KG1 (cell line): ENCODE measurements around the gene ZFP36L2.

ENCODE experiments used
- DNase-seq: peaks from one replicate; lab custom pipeline; 2025; lab: John Stamatoyannopoulos, UW

Gene ZFP36L2

DNA sequence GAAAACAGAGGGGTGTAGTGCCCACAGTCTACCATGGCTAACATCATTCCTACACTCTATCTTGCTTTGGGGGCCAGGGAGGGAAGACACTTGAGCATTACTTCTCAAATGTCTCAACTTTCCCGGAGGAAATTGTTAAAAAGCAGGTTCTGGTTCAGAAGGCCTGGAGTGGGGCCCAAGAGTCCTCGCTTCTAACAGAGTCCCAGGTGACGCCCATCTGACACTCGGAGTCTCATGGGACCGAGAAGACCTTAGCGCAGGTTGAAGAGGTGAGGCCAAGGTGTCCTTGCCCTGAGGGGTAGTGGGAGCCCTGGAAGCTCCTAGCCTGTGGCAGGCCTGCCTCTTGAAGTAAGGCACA lies 40.1 kb downstream of the ZFP36L2 start:
- DNase-seq: no peak

DNA sequence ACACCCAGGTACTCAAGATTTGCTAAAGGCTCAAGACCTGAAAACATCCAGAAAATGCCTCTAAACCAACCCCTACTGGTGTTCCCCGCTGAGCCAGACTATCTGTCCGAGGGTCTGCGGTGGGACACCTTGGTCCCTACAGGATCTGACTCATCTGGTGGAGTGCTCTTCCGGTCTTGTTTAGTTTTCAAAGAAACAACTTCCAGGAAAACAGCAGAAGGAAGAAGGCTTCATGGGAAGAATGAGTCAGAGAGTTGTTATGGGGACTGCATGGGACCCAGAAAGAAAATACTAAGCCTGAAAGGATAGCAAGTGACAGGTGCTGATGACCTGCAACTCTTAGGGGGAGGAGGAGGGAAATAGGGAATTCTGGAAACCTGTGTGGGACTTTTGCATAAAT lies 41.3 kb downstream of the ZFP36L2 start:
- no peak for DNase-seq

DNA sequence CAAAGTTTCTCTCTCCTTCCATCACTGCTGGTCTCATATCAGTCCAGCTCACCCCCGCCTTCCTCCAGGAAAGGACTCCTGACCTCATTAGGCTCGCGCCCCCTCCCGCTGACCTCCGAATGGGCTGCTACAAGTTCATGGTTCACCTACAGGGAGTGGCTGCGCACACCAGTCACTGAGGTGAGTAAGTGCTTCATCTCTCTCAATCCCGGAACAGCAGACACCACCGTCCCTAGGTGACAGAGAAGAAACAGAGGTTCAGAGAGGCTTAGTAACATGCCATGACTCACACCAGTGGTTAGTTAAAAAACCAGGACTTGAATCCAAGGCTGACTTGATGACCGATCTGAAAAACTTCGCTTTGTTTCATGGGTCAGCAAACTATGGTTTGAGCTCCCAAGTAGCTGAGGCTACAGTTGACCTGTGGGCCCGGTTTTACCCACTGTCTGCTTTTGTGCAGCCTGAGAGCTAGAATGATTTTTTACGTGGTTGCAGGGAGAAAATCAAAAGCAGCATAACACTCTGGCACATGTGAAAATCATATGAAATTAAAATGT lies 42.0 kb downstream of the ZFP36L2 start:
- DNase-seq: no peak

DNA sequence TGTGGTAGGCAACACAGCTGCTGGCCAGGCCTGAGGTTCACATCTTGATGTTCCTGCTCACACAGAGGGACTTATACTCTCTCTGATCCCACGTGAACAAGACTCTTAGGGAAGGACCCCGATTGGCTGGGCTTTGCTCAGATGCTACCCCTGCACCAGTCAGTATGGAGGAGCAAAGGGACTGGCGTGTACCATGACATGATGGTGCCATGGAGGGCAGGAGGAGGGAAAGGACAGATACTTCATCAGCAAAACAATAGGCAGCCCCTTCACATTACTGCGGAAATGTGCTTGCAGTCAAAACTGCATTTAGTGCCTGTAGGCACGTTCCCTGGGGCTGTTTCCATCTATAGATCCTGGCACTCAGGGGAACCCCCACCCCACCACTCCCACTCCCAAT lies 42.7 kb downstream of the ZFP36L2 start:
- no peak for DNase-seq

DNA sequence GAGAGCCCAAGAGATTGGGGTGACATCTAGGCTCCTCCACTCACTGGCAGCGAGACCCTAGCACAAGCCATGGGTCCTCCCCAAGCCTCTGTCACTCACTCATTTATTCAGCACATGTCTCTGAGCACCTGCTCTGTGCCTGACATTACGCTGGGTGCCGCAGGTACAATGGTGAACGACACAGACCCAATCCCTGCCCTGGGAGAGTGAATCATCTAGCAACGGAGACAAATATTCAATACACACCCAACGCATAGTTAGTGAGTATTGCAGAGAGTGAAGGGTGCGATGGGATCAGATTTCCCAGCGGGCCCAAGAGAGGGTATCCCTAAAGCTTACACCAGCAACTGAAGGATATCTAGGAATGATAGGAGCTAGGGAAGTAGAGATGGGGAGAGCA lies 45.5 kb downstream of the ZFP36L2 start:
- DNase-seq: no peak

DNA sequence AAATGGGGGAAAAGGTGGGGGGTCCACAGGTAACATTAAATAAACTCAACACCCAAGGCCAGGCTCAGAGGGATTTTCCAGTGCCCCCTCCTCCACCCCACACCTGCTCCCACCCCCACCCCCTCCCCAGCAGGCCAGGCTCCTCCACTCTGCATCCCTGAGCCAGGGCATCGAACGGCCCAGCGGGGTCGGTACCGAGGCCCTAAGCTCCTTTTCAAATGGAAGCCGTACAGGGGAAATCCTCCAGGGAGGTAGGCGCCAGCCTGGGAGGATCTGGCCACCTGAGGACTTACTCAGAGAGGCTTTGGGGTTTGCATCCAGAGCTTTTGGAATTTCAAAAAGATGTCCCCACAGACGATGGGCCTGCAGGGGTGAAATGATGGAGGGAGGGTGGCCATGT lies 46.5 kb downstream of the ZFP36L2 start:
- DNase-seq: no peak

DNA sequence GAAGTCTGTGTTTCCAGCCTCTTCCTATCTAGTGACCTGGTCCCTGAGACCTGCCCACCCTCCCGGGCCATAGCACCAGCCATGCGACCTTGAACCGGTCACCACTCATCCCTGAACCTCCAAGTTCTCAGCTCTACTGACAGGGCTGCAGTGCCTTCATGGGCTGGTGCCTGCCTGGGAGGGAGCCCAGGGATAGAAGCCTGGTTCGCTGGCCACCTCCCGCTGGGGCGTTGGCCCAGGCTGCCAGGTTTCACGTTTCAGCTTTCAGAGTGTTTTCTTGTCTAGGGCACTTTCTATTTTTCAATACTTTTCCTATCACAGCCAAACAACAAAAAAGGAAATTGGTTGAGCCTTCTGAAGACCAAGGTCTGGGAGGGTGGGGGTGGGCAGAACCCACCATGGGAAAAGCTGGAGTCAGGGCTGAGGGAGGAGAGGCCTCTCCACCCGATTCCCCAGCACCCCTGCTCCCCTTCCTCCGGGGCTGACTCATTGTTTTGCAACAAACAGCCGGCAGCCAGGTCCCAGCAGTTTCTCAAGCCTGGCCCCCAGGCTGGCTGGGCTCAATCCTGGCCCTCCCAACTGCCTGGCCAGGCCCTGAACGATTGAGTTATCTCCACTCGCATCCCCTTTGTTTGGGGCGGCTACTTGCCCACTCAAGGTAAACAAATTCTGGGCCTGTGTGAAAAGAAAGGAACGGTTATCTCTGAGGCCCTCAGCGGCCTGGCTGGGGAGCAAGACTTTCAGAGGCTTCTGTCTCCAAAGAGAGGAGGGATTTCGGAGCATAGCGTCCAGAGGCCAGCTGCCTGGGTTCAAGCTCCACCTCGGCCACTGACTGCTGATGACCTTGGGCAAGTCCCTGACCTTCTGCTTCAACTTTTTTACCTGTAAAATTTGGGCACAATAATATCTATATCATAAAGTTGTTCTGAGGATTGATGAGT lies 47.5 kb downstream of the ZFP36L2 start:
- no peak for DNase-seq

DNA sequence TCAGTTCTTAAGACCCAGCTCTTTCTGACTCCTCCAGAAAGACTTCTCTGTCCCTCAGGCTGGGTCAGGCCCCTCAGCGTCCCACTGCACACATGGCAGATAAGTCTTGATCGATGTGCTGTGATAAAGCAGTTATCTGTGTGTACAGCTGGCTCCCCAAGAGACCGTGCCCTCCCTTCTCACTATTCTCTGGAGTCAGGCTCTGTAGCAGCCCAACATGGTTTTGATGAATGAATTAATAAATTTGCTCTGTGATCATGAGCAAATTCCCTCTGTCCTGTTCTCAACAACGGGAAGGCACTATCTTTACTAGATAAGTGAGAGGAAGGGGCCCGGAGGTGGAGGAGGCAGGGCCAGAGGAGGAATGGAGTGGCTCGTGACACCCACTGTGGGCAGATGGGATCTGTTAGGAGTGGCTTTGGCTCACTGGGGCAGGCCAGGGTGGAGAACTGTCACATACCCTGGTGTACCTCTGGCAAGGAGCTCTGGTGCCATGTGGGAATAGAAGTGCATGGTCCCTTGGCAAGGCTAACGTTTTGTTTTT lies 48.3 kb downstream of the ZFP36L2 start:
- no peak for DNase-seq

DNA sequence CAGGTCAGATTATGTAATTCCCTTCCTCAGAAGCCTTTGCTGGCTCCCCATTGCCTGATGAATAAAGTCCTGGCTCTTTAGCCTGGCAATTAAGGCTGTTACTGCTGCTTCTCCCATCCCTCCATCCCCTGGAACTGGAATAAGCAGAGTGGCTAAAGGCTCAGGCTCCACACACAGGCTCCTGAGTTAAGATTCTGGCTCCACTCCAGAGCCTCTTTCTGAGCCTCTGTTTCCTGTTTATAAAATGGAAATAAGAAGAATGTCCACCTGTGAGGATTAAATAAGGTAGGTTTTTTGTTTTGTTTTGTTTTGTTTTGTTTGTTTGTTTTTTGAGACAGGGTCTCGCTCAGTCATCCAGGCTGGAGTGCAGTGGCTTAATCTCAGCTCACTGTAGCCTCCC lies 50.0 kb downstream of the ZFP36L2 start:
- DNase-seq: no peak

DNA sequence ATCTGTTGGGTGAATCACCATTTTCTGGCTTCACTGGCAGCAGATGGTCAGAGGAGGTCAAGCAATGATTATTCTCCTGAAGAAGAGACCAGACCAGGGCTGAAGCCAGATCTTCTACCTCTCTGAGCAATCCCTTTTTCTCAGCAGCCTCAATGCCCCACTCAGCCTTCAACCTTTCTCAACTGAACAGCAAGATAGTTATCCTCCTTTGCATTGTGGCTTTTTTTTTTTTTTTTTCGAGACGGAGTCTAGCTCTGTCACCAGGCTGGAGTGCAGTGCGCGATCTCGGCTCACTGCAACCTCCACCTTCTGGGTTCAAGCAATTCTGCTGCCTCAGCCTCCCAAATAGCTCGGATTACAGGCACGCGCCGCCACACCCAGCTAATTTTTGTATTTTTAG lies 50.5 kb downstream of the ZFP36L2 start:
- DNase-seq: no peak

DNA sequence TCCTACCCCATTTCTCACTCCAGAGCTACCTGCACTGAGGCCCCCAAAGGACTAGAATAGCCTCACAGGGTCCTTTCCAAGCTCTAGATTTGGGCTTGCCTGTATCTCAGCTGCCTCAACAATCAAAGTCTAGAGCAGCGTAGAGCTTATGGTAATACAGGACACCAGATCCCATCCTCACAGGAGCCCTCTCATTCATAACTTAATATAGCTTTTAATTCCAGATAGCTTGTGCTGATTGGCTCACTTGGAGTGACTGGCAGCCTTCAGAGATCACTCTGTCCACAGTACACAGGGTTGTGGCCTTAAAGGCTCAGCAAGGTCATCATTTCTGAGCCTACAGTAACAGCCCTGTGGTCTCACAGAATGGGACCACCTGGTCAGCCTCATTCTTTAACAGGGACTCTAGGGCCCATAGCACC lies 51.4 kb downstream of the ZFP36L2 start:
- DNase-seq: no peak

DNA sequence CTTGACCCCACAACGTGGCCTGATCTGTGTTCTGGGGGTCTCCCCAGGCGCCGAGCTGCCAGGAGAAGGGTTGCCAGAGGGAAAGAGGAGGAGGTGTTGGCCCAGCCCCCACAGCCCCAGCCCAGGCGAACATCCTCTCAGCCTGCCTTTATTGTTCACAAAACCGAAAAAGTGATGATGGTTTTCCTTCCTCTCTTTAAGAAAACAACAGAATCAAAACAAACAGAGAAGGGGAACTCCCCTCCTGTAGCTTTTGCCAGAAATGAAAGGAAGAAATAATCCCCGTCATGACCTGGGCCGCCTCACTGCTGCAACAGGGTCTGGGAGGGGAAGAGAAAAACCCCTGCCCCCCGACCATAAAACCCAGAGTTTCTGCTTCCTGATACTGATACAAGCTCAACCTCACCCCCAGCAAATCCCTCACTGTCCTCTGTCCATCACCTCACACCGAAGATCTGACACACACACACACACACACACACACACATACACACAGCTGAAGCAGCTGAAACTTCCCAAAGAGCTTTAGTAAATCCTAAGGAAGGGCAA lies 52.0 kb downstream of the ZFP36L2 start:
- no peak for DNase-seq
